AG09309 (cell line): Measurements from ENCODE around the gene BMP8B.

Source experiments
- DNase-seq: peaks from one replicate; pipeline ENCODE4 v3.0.0-alpha.2; 2010; ENCODE audit warnings: low read depth
- H3K4me3 ChIP-seq: 2 replicates; pipeline ENCODE4 v1.5.1; 2011; ENCODE audit warnings: mild to moderate bottlenecking, low read depth, low read length, moderate library complexity; ENCODE audit not compliant: control insufficient read depth
- TF ChIP-seq, protein P1 (sequence below): IDR thresholded peaks from 2 replicates; pipeline ENCODE4 v1.5.1; 2011; ENCODE audit warnings: mild to moderate bottlenecking, low read depth, low read length, inconsistent platforms; ENCODE audit not compliant: insufficient read depth, control insufficient read depth; ENCODE audit errors: missing control alignments

BMP8B gene

DNA sequence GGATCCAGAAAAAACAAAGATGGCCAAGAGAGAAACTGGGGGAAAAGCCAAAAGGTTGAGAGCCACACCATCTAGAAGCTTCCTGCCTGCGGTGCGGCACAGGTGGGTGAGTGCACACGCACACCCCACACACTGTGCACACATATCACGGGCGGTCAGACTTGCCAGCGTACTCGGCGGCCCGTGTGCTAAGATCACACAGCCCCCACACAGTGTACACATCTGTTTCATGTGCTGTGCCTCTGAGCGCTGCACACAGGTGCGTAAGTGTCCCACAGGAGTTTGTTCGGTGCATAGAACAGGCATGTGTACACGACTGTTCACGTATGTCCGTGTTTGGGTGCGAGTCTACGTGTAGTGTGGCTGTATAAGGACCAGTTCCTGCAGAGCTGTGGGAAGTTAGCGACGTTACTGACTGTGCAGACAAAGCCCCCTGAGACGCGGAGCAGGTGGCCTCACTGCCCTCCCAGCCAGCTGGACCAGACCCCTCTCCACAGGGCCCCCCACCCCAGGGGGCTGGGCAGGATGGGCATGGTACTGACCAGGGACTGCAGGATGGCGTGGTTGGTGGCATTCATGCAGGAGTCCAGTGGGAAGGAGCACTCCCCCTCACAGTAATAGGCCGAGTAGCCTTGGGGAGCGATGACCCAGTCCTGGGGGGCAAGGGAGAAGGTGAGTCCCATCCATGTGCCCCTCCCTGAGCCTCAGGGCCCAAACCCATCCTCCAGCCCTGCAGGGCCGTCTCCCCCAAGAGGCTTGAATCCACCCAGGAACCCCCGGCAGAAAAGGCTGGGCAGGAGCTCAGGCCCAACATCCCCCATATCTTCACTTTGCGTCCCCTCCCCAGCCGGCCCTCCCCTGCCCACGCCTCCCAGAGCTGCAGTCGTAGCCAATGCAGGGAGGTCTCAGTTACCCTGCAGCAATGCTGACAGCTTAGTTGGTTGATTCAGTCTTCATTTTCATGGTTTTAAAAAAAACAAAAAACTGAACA is 25.8 kb downstream of the BMP8B start:
- DNase-seq = no peak
- TF ChIP-seq, protein P1, sequence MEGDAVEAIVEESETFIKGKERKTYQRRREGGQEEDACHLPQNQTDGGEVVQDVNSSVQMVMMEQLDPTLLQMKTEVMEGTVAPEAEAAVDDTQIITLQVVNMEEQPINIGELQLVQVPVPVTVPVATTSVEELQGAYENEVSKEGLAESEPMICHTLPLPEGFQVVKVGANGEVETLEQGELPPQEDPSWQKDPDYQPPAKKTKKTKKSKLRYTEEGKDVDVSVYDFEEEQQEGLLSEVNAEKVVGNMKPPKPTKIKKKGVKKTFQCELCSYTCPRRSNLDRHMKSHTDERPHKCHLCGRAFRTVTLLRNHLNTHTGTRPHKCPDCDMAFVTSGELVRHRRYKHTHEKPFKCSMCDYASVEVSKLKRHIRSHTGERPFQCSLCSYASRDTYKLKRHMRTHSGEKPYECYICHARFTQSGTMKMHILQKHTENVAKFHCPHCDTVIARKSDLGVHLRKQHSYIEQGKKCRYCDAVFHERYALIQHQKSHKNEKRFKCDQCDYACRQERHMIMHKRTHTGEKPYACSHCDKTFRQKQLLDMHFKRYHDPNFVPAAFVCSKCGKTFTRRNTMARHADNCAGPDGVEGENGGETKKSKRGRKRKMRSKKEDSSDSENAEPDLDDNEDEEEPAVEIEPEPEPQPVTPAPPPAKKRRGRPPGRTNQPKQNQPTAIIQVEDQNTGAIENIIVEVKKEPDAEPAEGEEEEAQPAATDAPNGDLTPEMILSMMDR = no peak
- H3K4me3 ChIP-seq = no peak overlapping the region

DNA sequence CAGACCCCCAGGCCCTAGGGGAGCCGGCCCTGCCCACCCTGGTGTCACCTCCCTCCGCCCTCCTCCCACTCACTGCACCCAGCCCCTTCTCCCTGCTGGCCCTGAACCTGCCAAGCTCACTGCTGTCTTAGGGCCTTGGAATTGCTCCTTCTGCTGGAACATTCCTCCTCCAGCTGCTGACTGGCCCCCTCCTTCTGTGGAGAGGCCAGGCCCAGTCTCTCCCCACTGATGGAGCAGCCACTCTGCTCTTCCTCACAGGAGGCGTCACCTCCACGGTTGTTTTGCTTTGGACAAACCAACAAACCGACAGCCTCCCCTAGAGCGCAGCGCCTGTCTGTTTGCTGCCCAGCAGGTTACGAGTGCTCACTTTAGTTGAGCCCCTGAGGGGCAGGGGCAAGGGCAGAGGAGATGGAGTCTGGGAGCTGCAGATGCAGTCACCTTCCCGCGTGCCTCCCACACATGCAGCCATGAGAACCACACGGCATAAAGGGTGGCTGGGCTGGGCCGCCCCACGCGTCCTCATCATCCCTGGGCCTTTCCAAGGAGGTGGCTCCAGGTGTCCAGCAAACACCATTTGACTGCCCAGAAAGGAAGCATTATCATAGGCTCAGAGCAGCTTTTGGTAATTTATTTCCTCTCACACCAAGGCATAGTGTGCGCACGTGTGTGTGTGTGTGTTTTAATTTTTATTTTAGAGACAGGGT is 27.0 kb downstream of the BMP8B start:
- DNase-seq = no peak
- TF ChIP-seq, protein P1 = no peak
- H3K4me3 ChIP-seq = no peak overlapping the region

DNA sequence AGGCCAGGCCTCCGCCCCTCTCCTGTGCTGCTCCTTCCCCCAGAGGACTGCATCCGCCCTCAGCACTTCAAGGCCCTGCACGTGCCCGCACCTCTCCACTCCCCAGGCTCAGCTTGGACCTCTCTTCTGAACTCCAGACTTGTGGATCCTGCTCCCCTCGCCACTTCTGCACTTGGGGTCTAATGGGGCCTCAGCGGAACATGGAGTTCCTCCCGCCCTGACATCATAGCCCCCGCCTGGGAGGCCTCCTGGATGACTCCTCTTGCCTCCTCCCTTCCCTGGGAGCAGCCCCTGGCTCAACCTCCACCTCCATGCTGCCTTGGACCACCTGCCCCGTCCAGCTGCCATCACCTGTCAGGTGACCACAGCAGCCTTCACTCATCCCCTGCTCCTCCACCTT is 27.6 kb downstream of the BMP8B start:
- DNase-seq = no peak
- H3K4me3 ChIP-seq = no peak overlapping the region
- TF ChIP-seq, protein P1 = no peak

DNA sequence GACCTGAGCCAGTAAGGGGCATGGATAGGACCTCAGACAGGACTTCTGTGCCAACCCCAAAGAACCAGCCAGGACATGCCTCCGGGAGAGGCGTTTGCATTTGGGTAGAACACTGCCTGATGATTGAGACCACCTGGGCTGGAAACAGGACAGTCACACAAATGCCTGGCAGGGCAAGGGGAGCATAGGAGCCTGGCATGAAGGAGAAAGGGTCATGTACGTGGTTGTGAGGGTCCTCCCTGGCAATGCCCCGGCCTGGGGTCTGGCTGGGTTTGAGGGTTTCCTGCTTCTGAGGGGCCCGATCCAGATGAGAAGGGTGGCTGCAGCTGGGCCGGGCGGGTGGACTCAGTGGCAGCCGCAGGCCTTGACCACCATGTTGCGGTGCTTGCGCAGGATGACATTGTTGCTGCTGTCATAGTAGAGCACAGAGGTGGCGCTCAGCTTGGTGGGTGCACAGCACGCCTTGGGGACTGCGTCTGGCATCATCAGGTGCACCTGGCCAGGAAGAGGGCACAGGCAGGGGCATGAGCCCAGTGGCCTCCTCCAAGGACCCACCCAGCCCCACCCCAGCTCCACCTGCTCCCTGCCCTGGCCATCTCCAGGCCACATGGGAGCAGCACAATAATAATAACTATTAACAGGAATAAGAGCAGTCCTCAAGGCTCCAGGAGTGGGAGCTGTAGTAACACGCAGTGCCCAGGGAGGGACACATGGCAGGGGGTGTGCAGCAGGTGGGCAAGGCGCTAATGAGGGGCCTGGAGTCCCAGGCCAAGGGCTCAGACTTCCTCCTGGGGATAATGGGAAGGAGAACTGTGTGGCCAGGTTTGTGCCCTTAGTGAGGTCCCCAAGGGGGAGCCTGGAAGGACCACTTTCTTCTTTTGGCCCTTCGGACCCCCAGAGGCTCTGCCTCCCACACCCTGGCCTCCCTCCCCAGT is 28.3 kb downstream of the BMP8B start:
- DNase-seq = no peak
- no peak overlapping the region for H3K4me3 ChIP-seq
- TF ChIP-seq, protein P1 = no peak

DNA sequence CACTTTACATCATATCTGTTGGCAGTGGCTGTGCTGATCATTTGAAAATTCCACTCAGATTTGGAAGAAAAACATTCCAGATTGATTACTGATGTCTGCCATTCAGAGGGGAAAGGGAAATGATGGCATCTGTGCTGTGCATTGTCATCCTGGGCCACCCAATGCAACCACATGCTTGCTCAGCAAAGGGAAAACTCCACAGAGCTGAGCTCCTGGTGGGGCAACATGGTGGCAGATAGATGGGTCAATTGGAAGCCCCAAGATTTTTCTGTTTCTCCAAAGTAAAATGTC is 29.3 kb downstream of the BMP8B start:
- H3K4me3 ChIP-seq = no peak overlapping the region
- TF ChIP-seq, protein P1 = no peak
- DNase-seq = no peak
